Astrocyte (in vitro differentiated cells and primary cell): ENCODE data around the gene CD27. TPM values are rescaled to one million over a fixed set of nuclear protein-coding genes. Genes with fewer than 3 reads are reported as not detected.

Experiments used
- DNase-seq: peaks from one replicate; pipeline ENCODE4 v3.0.0-alpha.2; 2010; ENCODE audit warnings: low read depth
- FAIRE-seq: peaks from 2 replicates; lab custom pipeline; 2011; peaks lifted over from hg19 to GRCh38; lab: Jason Lieb, UNC
- H2AFZ ChIP-seq: 2 replicates; pipeline ENCODE4 v1.6.0; 2012; ENCODE audit warnings: low read depth, low read length, inconsistent platforms
- H3K27ac ChIP-seq: 2 replicates; pipeline ENCODE4 v1.5.1; 2011; ENCODE audit warnings: low read depth, low read length, inconsistent platforms
- H3K27me3 ChIP-seq: 2 replicates; pipeline ENCODE4 v1.6.0; 2011; ENCODE audit warnings: low read length, inconsistent platforms; ENCODE audit not compliant: insufficient read depth
- H3K36me3 ChIP-seq: 2 replicates; pipeline ENCODE4 v1.5.1; 2011; ENCODE audit warnings: low read length, inconsistent platforms; ENCODE audit not compliant: insufficient read depth
- H3K4me1 ChIP-seq: 2 replicates; pipeline ENCODE4 v1.5.1; 2011; ENCODE audit warnings: low read length, inconsistent platforms; ENCODE audit not compliant: insufficient read depth
- H3K4me2 ChIP-seq: 2 replicates; pipeline ENCODE4 v1.6.0; 2012; ENCODE audit warnings: low read length, inconsistent platforms
- H3K4me3 ChIP-seq: 2 replicates; pipeline ENCODE4 v1.5.1; 2011; ENCODE audit warnings: low read depth, mild to moderate bottlenecking, low read length, inconsistent platforms; ENCODE audit not compliant: insufficient read depth
- H3K79me2 ChIP-seq: 2 replicates; pipeline ENCODE4 v1.6.0; 2012; ENCODE audit warnings: mild to moderate bottlenecking, low read length, inconsistent platforms; ENCODE audit not compliant: insufficient read depth
- H3K9ac ChIP-seq: 2 replicates; pipeline ENCODE4 v1.6.0; 2012; ENCODE audit warnings: mild to moderate bottlenecking, low read length, inconsistent platforms
- H3K9me3 ChIP-seq: 2 replicates; pipeline ENCODE4 v1.5.1; 2012; ENCODE audit warnings: low read depth, mild to moderate bottlenecking, low read length, inconsistent platforms; ENCODE audit not compliant: insufficient read depth
- H4K20me1 ChIP-seq: 2 replicates; pipeline ENCODE4 v1.6.0; 2012; ENCODE audit warnings: low read length, inconsistent platforms; ENCODE audit not compliant: insufficient read depth
- H3K27ac Mint-ChIP-seq: one replicate; pipeline ENCODE4 v1.8.0; 2021; ENCODE audit warnings: mild to moderate bottlenecking, mixed read lengths; ENCODE audit not compliant: unreplicated experiment
- H3K27me3 Mint-ChIP-seq: one replicate; pipeline ENCODE4 v1.8.0; 2021; ENCODE audit warnings: low read depth, mixed read lengths; ENCODE audit not compliant: unreplicated experiment
- H3K36me3 Mint-ChIP-seq: one replicate; pipeline ENCODE4 v1.8.0; 2021; ENCODE audit warnings: low read depth, mixed read lengths; ENCODE audit not compliant: unreplicated experiment
- H3K4me1 Mint-ChIP-seq: one replicate; pipeline ENCODE4 v1.8.0; 2021; ENCODE audit warnings: low read depth, mixed read lengths; ENCODE audit not compliant: unreplicated experiment
- H3K4me3 Mint-ChIP-seq: one replicate; pipeline ENCODE4 v1.8.0; 2021; ENCODE audit warnings: mild to moderate bottlenecking, moderate library complexity, mixed read lengths; ENCODE audit not compliant: unreplicated experiment
- H3K9me3 Mint-ChIP-seq: one replicate; pipeline ENCODE4 v1.8.0; 2021; ENCODE audit warnings: mild to moderate bottlenecking, mixed read lengths; ENCODE audit not compliant: unreplicated experiment
- EZH2 ChIP-seq: IDR thresholded peaks from 2 replicates; pipeline ENCODE4 v1.6.1; 2012; ENCODE audit warnings: mild to moderate bottlenecking, low read length, inconsistent platforms; ENCODE audit not compliant: insufficient read depth
- total RNA-seq: library from RNA; stranded (reverse); gene quantifications from 2 replicates; pipeline ENCODE4 v1.2.1, GENCODE V29; 2021
- TF ChIP-seq, protein P1 (sequence below): IDR thresholded peaks from 2 replicates; pipeline ENCODE4 v1.5.1; 2011; ENCODE audit warnings: low read depth, mild to moderate bottlenecking, inconsistent platforms, low read length, moderate library complexity; ENCODE audit not compliant: insufficient read depth

Gene CD27
- total RNA-seq, 1 donor from 2014 or later = not detected

DNA sequence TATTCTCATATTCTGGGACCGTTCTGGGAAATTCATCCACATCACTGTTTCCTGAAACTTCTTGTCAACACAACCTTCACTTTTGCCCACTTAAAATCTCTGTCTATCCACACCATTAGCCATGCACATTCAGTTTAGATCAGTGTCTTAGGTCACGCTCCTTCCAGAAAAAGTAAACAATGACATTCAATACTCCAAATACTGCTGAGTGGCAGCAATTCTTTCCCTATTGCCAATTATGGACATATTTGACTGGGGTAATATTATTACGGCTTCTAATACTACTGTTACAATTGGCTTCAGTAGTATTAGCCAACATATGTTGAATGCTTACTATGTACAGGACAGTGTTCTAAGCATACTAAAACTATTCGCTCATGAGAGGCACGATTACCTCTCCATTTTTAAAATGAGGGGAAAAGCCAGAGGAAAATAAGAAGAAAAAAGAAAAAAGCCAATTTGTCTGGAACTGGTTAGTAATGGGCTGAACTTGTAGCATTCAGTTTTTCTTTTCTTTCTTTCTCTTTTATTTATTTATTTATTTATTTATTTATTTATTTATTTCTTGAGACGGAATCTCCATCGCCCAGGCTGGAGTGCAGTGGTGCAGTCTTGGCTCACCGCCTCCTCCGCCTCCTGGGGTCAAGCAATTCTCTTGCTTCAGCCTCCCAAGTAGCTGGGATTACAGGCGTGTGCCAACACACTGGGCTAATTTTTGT is 37.4 kb upstream of the CD27 start:
- Histone ChIP-seq H3K36me3 (no peaks in the 10 kb centered on the region), H3K9me3 (no peaks in the 10 kb centered on the region), H3K27ac (no peak overlapping the region), H3K27me3 (no peaks in the 10 kb centered on the region), H3K9ac (no peak overlapping the region), H2AFZ (no peak overlapping the region), H3K4me3 (no peak overlapping the region), H3K4me2 (no peak overlapping the region), H3K79me2 (no peaks in the 10 kb centered on the region), H3K4me1 (no peaks in the 10 kb centered on the region), H4K20me1 (no peaks in the 10 kb centered on the region)
- H3K4me1 Mint-ChIP-seq = no peaks in the 10 kb centered on the region
- H3K4me3 Mint-ChIP-seq = no peak overlapping the region
- H3K27ac Mint-ChIP-seq = no peak overlapping the region
- FAIRE-seq (no peak), DNase-seq (no peak)
- H3K27me3 Mint-ChIP-seq = no peaks in the 10 kb centered on the region
- H3K9me3 Mint-ChIP-seq = peaks cover 7% of the 10 kb centered on the region
- H3K36me3 Mint-ChIP-seq = no peaks in the 10 kb centered on the region
- TF ChIP-seq, protein P1, sequence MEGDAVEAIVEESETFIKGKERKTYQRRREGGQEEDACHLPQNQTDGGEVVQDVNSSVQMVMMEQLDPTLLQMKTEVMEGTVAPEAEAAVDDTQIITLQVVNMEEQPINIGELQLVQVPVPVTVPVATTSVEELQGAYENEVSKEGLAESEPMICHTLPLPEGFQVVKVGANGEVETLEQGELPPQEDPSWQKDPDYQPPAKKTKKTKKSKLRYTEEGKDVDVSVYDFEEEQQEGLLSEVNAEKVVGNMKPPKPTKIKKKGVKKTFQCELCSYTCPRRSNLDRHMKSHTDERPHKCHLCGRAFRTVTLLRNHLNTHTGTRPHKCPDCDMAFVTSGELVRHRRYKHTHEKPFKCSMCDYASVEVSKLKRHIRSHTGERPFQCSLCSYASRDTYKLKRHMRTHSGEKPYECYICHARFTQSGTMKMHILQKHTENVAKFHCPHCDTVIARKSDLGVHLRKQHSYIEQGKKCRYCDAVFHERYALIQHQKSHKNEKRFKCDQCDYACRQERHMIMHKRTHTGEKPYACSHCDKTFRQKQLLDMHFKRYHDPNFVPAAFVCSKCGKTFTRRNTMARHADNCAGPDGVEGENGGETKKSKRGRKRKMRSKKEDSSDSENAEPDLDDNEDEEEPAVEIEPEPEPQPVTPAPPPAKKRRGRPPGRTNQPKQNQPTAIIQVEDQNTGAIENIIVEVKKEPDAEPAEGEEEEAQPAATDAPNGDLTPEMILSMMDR = no peak
- TF ChIP-seq EZH2 = no peak

DNA sequence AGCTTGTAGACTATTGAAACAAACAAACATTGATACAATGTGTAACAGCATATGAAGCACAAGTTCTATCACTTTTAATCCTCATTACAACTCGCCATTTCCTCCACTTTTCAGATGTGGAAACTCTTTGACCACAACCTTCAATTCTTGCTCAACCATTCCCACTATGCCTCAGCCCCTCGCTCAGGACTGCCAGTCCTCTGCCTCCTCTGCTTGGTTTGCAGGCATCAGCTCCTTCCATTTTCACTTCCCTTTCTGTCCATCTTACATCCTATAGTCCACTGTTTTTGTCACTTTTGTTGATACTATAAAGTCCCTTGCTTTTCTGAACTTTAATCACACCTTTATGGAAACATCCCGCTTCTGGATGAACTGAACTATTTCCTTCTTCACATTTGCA is 28.2 kb upstream of the CD27 start:
- H3K4me3 ChIP-seq = no peak overlapping the region
- no peaks in the 10 kb centered on the region for H3K36me3 ChIP-seq
- DNase-seq (no peak), FAIRE-seq (no peak)
- no peak overlapping the region for H3K27ac ChIP-seq
- H3K9ac ChIP-seq = no peak overlapping the region
- H2AFZ ChIP-seq = no peak overlapping the region
- no peaks in the 10 kb centered on the region for H3K4me1 ChIP-seq
- Mint-ChIP-seq H3K27ac (no peak overlapping the region), H3K27me3 (peaks cover 6% of the 10 kb centered on the region), H3K36me3 (no peaks in the 10 kb centered on the region), H3K4me3 (no peak overlapping the region), H3K4me1 (no peaks in the 10 kb centered on the region), H3K9me3 (peaks cover 3% of the 10 kb centered on the region)
- H3K9me3 ChIP-seq = no peaks in the 10 kb centered on the region
- TF ChIP-seq, protein P1 = no peak
- TF ChIP-seq EZH2 = no peak
- H3K27me3 ChIP-seq = no peaks in the 10 kb centered on the region
- no peak overlapping the region for H3K4me2 ChIP-seq
- no peaks in the 10 kb centered on the region for H4K20me1 ChIP-seq
- no peaks in the 10 kb centered on the region for H3K79me2 ChIP-seq

DNA sequence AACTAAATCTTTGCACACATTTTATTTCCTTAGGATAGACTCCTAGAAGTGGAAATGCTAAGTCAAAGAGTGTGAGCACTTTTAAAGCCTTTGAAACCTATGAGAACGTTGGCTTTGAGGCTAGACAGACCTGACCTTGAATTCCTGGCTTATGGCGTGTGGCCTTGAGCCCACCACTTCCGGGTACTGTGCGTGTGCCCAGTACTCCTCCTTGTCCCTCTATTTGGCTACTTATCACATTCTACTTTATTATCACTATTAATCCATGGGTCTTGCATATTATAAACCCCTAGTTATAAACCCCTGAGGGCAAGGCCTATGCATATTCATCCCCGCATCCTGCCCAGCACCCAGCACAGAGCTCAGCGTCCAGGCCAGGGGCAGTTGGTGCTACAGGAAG is 26.0 kb upstream of the CD27 start:
- no peak overlapping the region for H3K4me2 ChIP-seq
- H3K36me3 ChIP-seq = no peaks in the 10 kb centered on the region
- H3K79me2 ChIP-seq = no peaks in the 10 kb centered on the region
- Mint-ChIP-seq H3K27me3 (peaks cover 6% of the 10 kb centered on the region), H3K36me3 (no peaks in the 10 kb centered on the region), H3K27ac (no peak overlapping the region), H3K4me1 (no peaks in the 10 kb centered on the region), H3K4me3 (peak overlapping the region; percentile 56), H3K9me3 (peaks cover 3% of the 10 kb centered on the region)
- no peak overlapping the region for H3K4me3 ChIP-seq
- no peak overlapping the region for H3K9ac ChIP-seq
- DNase-seq (no peak), FAIRE-seq (no peak)
- no peak overlapping the region for H2AFZ ChIP-seq
- H3K27me3 ChIP-seq = no peaks in the 10 kb centered on the region
- H3K27ac ChIP-seq = no peak overlapping the region
- no peak for TF ChIP-seq EZH2
- TF ChIP-seq, protein P1 = no peak
- H4K20me1 ChIP-seq = no peaks in the 10 kb centered on the region
- H3K4me1 ChIP-seq = no peaks in the 10 kb centered on the region
- no peaks in the 10 kb centered on the region for H3K9me3 ChIP-seq
